D721Med (cell line): ENCODE data around the gene EFTUD2.

ENCODE experiments used
- DNase-seq: peaks from one replicate; pipeline ENCODE4 v3.0.0; 2011; ENCODE audit warnings: low spot score; ENCODE audit not compliant: insufficient read length
- FAIRE-seq: peaks from 2 replicates; lab custom pipeline; 2011; peaks lifted over from hg19 to GRCh38; lab: Jason Lieb, UNC
- CTCF ChIP-seq: IDR thresholded peaks from 2 replicates; pipeline ENCODE4 v1.5.1; 2012; ENCODE audit warnings: mild to moderate bottlenecking, control low read depth; ENCODE audit not compliant: insufficient read depth; ENCODE audit errors: missing control alignments

Gene EFTUD2

GRCh38 chr17:44831371-44831770 lies 67.9 kb downstream of the EFTUD2 start:
- DNase-seq: no peak
- FAIRE-seq: no peak
- no peak for TF ChIP-seq CTCF

- no peak for TF ChIP-seq CTCF
- DNase-seq (no peak), FAIRE-seq (no peak)
These were observed 68.6 kb downstream of the EFTUD2 start for GRCh38 chr17:44830359-44831288.

- DNase-seq: no peak
These were observed 69.5 kb downstream of the EFTUD2 start, which contains the start of gene GJC1 for GRCh38 chr17:44829523-44830358. GJC1 (minus strand) TSS chr17:44830287; CDS start chr17:44805817, 24,470 bp downstream.

GRCh38 chr17:44828919-44829522 lies 70.2 kb downstream of the EFTUD2 start:
- DNase-seq (no peak), FAIRE-seq (no peak)
- TF ChIP-seq CTCF: no peak

More at GRCh38 chr17:44829523-44830358, 69.5 kb downstream of the EFTUD2 start, which contains the start of gene GJC1:
- no peak for FAIRE-seq
- no peak for TF ChIP-seq CTCF

GRCh38 chr17:44827863-44828262 lies 71.4 kb downstream of the EFTUD2 start:
- FAIRE-seq: no peak

More at GRCh38 chr17:44827863-44828262, 71.4 kb downstream of the EFTUD2 start:
- DNase-seq: no peak
- TF ChIP-seq CTCF: no peak
